HG03045 (cell line): ENCODE measurements around the gene SH3TC1.

Source experiments
- ATAC-seq: cut with Tn5 transposase; IDR thresholded peaks from one replicate; pipeline ENCODE4 v1.9.1; 2021; ENCODE audit warnings: mild to moderate bottlenecking, moderate library complexity; ENCODE audit not compliant: unreplicated experiment

The SH3TC1 gene

DNA sequence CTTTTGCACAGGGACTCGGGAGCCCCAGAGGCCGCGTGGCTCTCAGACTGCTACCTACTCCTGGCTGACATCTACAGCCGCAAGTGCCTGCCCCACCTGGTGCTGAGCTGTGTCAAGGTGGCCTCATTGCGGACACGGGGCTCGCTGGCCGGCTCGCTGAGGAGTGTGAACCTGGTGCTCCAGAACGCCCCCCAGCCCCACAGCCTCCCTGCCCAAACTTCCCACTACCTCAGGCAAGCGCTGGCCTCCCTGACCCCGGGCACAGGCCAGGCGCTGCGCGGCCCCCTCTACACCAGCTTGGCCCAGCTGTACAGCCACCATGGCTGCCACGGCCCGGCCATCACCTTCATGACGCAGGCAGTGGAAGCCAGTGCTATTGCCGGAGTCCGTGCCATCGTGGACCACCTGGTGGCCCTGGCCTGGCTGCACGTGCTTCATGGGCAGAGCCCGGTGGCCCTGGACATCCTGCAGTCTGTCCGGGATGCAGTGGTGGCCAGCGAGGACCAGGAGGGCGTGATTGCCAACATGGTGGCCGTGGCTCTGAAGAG, 28.8 kb downstream of the SH3TC1 start:
- ATAC-seq, result no peak

DNA sequence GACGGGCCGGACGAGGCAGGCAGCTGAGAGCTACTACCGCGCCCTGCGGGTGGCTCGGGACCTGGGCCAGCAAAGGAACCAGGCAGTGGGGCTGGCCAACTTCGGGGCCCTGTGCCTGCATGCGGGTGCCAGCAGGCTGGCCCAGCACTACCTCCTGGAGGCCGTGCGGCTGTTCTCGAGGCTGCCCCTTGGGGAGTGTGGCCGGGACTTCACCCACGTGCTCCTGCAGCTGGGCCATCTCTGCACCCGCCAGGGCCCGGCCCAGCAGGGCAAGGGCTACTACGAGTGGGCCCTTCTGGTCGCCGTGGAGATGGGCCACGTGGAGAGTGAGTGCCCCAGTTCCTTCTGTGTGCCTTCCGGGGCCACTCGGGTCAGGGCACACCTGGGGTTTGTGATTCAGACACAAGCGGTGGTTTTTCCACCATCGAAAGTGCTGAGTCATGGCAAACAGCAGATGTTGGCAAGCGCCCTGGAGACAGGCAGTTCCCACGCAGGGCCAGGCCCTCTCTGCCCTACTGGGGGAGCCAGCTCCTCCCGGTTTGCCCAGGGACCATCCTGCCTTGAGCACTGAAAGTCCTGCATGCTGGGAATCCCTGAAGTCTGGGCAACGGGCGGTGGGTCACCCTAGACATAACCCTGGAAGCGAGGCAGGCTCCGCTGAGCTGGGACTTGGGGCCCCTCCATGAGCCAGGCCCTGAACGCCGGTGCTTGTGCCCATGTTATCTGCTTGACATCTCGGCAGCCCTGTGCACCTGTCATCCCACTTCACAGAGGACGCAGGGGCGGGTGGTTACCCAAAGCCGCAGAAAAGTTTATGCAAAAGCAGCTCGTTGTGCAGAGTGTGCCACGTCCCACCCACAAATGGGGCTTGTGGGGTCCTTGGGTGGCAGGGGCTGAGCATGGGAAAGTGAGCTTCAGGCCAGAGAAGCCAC, 29.5 kb downstream of the SH3TC1 start:
- peak; percentile 75 for ATAC-seq

DNA sequence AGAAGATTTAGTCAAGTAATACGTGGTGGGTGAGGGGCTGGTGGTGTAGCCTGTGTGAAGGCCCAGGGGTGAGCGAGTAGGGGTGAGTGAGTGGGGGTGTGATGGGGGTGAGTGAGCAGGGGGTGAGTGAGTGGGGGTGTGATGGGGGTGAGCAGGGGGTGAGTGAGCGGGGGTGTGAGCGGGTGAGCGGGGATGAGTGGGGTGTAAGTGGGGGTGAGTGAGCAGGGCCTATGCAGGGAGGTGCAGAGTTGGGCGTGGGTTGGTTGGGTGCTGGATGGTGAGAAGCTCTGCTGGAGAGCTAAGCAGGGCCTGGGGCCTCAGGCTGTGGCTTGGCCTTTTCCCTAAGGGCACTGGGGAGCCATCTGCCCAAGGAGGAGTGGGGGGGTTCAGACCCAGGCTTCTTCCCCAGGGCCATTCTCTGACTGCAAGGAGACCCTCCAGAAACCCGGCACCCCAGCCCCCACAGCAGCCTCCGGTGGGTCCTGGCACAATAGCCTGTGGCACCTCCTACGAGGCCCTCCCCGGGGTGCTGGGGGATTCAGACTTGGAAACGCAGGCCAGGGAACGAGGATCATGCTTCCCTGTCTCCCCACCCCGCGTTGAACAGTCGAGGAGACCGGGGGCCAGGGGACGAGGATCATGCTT, 30.4 kb downstream of the SH3TC1 start:
- no peak for ATAC-seq

DNA sequence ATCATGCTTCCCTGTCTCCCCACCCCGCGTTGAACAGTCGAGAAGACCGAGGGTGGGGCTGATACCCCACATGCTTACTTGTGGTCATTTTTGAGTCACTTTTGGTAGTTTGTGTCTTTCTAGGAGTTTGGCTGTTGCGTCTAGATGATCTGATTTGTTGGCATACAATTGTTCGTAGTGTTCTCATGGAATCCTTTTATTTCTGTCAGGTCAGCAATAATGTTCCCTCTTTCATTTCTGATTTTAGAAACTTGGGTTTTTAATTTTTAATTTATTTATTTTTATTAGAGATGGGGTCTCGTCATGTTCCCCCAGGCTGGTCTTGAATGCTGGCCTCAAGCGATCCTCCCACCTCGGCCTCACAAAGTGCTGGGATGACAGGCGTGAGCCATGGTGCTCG, 30.9 kb downstream of the SH3TC1 start:
- ATAC-seq, result no peak

DNA sequence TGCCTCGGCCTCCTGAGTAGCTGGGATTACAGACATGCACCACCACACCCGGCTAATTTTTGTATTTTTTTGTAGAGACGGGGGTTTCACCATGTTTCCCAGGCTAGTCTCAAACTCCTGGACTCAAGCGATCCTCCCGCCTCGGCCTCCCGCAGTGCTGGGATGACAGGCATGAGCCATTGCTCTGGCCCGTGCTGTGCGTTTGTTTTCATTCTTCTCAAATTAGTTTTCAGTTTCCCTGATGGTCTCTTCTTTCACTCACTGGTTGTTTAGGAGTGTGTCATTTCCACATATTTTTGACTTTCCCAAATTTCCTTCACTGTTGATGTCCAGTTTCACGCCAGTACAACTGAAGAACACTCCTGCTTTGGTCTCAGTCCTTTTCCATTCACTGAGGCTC, 31.8 kb downstream of the SH3TC1 start:
- no peak for ATAC-seq

DNA sequence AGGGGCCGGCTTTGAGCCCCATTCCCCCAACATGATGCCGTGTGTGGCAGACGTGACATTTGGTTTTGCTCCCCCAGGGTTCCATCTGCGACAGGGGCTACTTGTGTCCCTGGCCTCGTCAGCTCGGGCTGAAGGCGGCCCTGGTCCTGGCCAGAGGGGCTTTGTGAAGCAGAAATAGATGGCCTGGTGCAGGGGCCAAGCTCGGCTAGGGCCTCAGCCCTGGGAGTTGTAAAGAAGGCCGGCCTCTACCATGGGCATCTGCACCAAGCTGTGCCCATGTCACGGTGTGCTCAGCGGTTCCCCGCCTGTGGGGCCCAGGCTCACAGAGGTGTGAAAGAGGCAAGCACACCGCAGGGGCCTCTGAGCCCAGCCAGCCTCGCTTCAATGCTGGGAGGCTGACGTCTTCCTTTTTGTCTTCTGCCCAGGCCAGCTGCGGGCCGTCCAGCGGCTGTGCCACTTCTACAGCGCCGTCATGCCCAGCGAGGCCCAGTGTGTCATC, 32.5 kb downstream of the SH3TC1 start:
- ATAC-seq, result no peak

DNA sequence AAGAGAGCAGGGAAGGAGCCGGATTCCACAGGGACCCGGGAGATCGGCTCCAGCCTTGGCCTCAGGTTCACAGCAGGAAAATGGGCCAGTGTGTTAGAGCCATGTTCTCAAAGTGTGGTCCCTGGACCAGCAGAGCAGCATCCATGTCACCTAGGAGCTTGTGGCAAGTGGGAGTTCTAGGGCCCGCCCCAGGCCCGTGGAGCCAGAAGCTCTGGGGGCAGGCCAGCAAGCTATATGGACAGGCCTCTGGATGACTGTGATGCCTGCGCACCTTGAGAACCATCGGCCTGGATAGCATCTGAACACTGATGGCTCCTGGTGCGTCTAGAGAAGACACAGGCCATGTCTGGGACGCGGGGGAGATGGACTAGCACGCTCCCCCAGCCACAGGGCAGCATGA, 33.7 kb downstream of the SH3TC1 start:
- no peak for ATAC-seq

DNA sequence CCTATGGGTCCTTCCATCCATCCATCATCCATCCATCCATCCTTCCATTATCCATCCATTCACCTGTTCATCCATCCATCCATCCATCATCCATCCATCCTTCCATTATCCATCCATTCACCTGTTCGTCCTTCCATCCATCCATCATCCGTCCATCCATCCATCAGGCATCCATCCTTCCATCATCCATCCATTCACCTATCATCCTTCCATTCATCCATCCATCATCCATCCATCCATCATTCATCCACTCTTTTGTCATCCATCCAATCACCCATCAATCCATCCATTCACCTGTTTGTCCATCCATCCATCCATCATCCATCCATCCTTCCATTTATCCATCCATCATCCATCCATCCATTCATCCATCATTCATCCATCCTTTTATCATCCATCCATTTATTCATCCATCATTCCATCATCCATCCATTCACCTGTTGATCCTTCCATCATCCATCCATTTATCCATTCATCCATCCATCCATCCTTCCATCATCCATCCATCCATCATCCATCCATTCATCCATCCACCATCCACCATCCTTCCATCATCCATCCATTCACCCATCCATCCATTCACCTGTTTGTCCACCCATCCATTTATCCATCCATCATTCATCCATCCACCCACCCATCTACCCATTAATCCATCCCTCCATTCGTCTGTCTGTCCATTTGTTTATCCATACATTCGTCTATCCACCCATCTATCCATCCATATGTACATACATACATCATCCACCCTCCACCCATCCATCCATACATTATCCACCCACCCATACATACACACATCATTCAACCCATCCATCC, 34.8 kb downstream of the SH3TC1 start:
- no peak for ATAC-seq

DNA sequence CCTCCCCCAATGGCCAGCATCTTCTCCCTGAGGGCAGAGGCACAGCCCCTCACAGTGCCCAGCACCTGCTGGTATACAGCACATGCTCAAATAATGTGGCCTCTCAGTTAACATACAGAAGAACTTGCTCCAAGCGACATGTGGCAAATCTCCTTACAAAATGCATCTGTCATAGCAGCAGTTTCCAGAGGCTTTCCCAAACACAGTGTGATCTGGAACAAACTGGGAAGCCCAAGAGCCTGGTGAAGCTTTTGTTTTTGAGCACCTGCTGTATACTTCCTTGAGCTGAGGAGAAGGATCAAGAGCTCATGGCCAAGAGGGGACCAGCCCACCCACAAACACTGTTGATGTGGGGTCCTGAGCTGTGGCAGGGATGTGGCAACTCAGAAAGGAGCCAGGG, 35.6 kb downstream of the SH3TC1 start:
- ATAC-seq, result no peak

DNA sequence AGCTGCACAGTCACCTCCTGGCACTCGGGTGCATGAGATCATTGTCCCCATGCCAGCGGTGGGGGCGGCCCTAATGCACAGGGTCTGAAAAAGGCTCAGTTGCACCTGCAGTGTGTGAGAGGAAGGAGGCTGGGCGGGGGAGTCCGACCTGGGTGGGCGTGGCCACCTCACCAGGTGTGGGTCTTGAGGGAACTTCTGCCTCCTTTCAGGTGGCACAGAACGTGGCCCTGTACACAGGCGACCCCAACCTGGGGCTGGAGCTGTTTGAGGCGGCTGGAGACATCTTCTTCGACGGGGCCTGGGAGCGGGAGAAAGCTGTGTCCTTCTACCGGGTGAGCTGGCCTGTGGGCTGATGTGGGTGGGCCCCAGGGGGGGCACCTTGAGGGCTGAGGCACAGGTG, 36.1 kb downstream of the SH3TC1 start:
- ATAC-seq, result no peak

DNA sequence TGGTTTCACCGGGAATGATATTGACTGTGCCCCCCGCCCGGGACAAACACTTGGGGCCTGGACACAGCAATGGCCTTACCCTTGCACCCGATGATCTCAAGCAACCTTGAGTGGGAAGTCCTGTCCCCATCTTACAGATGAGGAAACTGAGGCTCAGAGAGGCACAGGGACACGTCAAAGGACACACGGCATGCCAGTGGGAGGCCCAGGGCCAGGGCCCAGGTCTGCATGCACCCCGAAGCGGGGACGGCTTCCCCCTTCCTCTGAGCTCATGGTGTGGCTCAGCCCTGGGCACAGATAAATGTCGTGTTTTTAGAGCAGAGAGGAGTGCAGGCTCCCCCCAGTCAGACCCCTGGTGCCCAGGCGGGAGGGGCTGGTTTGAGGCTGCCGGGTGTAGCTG, 36.6 kb downstream of the SH3TC1 start:
- no peak for ATAC-seq

DNA sequence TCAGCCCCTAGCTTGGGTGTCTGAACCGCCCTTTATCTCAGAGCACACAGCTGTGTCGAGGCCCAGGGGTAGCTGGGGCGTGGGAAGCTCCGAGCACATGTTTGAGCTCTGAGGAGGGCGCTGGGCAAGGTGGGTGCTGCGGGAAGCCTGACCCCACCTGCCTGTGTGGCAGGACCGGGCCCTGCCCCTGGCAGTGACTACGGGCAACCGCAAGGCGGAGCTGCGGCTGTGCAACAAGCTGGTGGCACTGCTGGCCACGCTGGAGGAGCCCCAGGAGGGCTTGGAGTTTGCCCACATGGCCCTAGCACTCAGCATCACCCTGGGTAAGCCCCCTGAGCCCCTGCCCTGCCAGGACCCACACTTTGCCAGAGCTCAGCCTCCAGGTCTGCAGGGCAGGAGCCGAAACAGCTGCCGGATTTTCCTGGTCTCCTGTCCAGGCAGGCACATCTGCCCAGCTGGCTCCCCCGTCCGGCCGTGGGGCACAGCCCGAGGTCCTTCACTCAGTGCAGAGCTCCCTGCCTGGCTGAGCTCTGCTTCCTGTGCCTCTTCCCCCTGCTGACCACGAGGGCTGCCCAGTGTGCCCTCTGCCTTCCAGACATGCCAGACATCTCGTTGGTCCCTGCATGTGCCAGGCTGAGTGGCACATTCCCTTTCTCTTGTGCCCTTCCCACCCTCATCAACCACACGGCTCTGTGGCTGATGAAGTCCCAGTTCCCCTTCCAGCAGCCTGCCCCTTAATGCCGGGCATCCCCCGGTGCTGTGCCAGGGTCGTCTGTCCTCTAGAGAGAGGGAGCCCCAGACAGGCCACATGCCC, 37.2 kb downstream of the SH3TC1 start:
- no peak for ATAC-seq

DNA sequence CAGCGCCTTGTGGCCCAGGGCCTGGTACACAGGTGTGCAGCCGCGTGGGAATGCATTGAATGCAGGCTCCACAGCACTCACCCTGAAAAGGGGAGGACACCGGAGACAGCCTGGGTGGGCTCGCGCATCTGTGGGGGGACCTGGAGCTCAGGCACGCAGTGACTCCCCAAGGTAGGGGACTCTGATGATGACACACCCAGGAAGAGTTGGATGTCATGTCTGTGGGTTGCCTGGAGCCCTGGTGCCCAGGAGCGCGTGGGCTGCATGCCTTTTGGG, 37.8 kb downstream of the SH3TC1 start:
- no peak for ATAC-seq

DNA sequence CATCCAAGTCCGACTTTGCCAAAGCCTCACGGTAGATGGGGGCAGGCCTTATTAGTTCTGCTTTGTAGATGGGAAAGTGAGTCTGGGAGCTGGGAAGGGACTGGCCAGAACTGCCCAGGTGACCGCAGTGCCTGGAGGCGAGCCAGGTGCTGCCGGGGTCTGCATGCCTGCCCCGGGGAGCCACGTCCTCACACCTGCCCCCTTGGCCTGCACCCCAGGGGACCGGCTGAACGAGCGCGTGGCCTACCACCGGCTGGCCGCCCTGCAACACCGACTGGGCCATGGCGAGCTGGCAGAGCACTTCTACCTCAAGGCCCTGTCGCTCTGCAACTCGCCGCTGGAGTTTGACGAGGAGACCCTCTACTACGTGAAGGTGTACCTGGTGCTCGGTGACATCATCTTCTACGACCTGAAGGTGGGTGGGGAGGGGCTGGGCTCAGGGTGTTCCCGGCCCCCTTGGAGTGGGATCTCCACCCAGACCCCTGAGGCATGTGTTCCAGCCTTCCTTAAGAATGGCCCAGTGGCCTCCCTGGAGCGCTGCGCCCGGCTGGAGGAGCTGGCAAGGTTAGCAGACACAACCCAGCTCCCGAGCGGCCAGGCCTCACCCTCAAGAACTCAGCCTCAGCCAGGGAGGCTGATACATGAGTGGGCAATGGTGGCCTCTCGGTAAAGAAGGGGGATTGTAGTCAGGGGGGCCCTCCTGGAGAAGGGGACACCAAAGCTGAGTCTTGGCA, 38.3 kb downstream of the SH3TC1 start:
- no peak for ATAC-seq

DNA sequence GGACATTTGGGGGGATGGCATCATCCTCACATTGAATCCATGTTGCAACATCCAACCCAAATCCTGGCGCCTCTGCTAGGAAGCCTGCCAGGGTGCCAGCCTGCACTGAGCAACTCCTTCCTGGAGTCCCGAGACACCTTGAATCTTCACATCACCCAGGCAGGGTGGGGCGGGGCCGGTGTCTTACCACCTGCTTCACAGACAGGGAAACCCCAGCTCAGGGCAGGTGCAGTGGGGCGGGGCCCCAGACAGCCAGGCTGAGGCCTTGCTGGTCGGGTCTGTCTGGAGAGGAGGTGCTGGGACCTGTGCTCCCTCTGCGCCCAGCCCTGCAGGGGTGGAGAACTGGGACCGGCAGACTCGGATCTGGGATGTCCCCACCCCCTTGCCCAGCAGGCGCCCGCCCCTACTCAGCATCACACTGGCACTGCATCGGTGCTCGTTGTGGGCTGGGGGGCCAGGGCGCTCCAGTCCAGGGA, 39.0 kb downstream of the SH3TC1 start:
- ATAC-seq, result no peak

DNA sequence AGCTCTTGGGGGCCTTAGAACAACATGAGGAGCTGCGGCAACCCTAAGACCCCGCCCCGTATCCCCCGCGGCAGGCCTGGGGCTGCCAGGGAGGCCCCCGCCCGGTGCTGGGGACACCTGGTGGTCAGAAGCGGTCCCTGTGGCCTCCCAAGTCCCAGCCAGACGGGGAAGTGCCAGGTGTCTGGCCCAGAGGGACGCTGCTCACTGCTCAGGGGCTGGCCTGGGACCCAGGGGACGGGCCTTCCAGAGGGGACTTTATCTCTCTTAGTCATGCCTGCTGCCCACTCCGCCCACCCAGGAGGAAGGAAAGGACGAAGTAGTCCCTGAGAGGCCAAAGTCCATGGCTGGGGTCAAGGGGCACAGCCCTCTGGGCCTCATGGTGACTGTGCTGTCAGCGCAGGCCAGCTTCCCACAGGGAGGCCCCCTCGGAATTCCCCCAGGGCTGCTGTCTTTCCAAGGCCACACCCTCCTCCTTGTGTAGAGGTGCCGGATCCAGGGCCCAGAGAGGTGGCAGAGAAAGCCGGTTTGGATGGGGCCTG, 39.5 kb downstream of the SH3TC1 start:
- no peak for ATAC-seq

DNA sequence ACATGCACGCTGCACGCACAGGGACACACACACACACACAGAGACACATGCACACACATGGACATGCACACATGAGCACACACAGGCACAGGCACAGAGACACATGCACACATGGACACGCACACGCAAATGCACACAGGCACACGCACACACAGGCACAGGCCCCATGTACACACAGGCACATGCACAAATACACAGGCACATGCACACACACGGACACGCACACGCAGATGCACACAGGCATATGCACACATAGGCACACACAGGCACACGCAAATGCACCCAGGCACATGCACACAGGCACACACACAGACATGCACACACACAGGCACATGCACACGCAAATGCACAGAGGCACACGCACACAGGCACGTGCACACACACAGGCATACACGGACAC, 40.1 kb downstream of the SH3TC1 start:
- ATAC-seq, result no peak

DNA sequence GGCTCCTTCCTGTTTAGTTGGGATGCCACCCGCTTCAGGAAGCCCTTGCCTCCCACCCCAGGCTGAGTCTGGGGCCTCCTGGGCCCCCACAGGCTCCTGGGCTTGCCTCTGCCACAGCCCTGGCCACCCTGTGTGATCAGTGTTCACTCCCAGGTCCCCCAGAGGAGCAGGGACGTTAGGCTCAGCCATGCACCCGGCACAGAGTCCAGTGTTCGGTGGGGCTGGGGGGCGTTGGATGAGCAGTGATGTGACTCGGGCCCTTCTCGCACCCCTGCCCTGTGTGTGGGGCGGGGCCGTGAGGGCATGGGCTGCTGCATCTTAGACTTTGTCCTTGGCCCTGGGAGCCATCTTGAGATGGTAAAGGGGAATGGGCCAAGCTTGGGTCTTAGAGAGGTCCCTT, 40.6 kb downstream of the SH3TC1 start:
- no peak for ATAC-seq
